ENCODE results near the gene ZNF561.

The ZNF561 gene

GRCh38 chr19:9580728-9581127 lies 40.3 kb downstream of the ZNF561 start:
- no peak for TF ChIP-seq CTCF (IDR thresholded peaks at IDR 0.05; ENCODE audit: insufficient read depth, missing control alignments)
- FAIRE-seq (no peak), DNase-seq (ENCODE audit: insufficient read length, low spot score) (no peak)

DNA sequence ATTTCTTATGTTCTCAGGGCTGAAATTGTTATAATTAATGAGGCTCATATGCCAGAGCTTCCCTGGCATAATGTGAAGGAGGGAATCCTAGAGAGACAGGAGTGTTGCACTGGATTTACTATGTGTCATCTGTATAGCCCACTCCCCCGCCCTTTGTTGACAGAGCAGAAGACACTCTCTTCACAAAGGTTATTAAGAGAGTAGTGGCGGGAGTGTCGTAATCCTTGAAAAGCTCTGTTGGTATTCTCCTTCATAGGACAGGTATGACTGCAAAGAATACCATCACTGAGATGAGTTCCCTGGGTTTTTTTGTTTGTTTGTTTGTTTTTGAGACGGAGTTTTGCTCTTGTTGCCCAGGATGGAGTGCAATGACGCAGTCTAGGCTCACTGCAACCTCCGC lies 50.8 kb downstream of the ZNF561 start:
- FAIRE-seq (no peak), DNase-seq (ENCODE audit: insufficient read length, low spot score) (no peak)
- TF ChIP-seq CTCF (IDR thresholded peaks at IDR 0.05; ENCODE audit: insufficient read depth, missing control alignments): no peak

- FAIRE-seq (no peak), DNase-seq (ENCODE audit: insufficient read length, low spot score) (no peak)
- no peak for TF ChIP-seq CTCF (IDR thresholded peaks at IDR 0.05; ENCODE audit: insufficient read depth, missing control alignments)
Measured at GRCh38 chr19:9566729-9567128, 54.3 kb downstream of the ZNF561 start.

DNA sequence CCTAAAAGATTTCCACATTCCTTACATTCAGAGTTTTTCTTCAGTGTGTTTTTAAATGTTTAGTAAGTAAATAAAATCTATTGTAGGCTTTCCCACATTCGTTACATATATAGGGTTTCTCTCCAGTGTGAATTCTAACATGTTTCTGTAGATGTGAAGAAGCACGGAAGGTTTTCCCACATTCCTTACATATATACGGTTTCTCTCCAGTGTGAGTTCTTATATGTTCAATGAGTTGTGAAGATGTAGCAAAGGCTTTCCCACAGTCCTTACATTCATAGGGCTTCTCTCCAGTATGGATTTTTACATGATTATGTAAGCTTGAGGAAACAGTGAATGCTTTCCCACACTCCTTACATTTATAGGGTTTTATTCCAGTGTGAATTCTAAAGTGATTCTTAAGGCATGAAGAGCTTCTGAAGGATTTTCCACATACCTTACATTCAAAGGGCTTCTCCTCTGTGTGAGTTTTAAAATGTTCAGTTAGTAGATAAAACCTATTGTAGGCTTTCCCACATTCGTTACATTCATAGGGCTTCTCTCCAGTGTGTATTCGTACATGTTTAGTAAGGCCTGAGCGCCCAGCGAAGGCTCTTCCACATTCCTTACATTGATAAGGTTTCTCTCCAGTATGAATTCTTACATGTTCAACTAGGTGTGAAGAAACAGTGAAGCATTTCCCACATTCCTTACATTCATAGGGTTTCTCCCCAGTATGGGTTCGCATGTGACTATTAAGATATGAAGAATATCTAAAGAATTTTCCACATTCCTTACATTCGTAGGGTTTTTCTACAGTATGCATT lies 54.9 kb downstream of the ZNF561 start:
- no peak for FAIRE-seq
- no peak for DNase-seq (ENCODE audit: insufficient read length, low spot score)
- no peak for TF ChIP-seq CTCF (IDR thresholded peaks at IDR 0.05; ENCODE audit: insufficient read depth, missing control alignments)

Data from D721Med (cell line).